ENCODE data around the gene CDKN2A. TPM values are rescaled to one million over a fixed set of nuclear protein-coding genes. Genes with fewer than 3 reads are reported as not detected.

The CDKN2A gene
- polyA plus RNA-seq, 1 experiment = 29.7 TPM

- TF ChIP-seq, protein P1, sequence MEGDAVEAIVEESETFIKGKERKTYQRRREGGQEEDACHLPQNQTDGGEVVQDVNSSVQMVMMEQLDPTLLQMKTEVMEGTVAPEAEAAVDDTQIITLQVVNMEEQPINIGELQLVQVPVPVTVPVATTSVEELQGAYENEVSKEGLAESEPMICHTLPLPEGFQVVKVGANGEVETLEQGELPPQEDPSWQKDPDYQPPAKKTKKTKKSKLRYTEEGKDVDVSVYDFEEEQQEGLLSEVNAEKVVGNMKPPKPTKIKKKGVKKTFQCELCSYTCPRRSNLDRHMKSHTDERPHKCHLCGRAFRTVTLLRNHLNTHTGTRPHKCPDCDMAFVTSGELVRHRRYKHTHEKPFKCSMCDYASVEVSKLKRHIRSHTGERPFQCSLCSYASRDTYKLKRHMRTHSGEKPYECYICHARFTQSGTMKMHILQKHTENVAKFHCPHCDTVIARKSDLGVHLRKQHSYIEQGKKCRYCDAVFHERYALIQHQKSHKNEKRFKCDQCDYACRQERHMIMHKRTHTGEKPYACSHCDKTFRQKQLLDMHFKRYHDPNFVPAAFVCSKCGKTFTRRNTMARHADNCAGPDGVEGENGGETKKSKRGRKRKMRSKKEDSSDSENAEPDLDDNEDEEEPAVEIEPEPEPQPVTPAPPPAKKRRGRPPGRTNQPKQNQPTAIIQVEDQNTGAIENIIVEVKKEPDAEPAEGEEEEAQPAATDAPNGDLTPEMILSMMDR (IDR thresholded peaks at IDR 0.05; ENCODE audit: low read depth, low read length) = no peak
- Histone ChIP-seq H3K27me3 (ENCODE audit: control insufficient read depth, insufficient read depth, low read length) (peaks cover 66% of the 10 kb centered on the region), H3K9me3 (ENCODE audit: control insufficient read depth, insufficient read depth, low read length) (peaks cover 9% of the 10 kb centered on the region), H3K27ac (ENCODE audit: low read depth, low read length) (no peak overlapping the region), H3K4me3 (ENCODE audit: low read depth, low read length) (peak overlapping the region; percentile 67)
- CTCF ChIA-PET = interaction anchor here (0.6 to 3.3 kb wide), 2 partner anchors 9 to 161 kb away, joined by 3 to 11 read pairs; no protein-coding TSS in a partner anchor
- POLR2A ChIA-PET = no interaction called here
- no peak for DNase-seq (ENCODE audit: low read depth, low spot score)
Observed at GRCh38 chr9:21974722-21975409, 19.3 kb downstream of the CDKN2A start.

DNA sequence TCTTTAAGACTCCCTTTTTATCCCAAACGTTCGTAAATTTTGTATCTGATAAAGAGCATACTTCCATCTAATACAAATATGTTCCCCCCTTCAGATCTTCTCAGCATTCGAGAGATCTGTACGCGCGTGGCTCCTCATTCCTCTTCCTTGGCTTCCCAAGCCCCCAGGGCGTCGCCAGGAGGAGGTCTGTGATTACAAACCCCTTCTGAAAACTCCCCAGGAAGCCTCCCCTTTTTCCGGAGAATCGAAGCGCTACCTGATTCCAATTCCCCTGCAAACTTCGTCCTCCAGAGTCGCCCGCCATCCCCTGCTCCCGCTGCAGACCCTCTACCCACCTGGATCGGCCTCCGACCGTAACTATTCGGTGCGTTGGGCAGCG lies 19.9 kb downstream of the CDKN2A start:
- TF ChIP-seq, protein P1 (IDR thresholded peaks at IDR 0.05; ENCODE audit: low read depth, low read length) = no peak
- POLR2A ChIA-PET = no interaction called here

GRCh38 chr9:21972361-21972760 lies 21.8 kb downstream of the CDKN2A start:
- Histone ChIP-seq H3K27me3 (ENCODE audit: control insufficient read depth, insufficient read depth, low read length) (peaks cover 77% of the 10 kb centered on the region), H3K9me3 (ENCODE audit: control insufficient read depth, insufficient read depth, low read length) (peaks cover 19% of the 10 kb centered on the region), H3K27ac (ENCODE audit: low read depth, low read length) (no peak overlapping the region), H3K4me3 (ENCODE audit: low read depth, low read length) (no peak overlapping the region)
- ChIA-PET CTCF (interaction anchor here (1.2 to 2.0 kb wide), 2 partner anchors 158 to 646 kb away, joined by 3 to 9 read pairs; no protein-coding TSS in a partner anchor), POLR2A (no interaction called here)
- DNase-seq (ENCODE audit: low read depth, low spot score) = no peak
- TF ChIP-seq, protein P1 (IDR thresholded peaks at IDR 0.05; ENCODE audit: low read depth, low read length) = no peak

More for the DNA sequence above, 19.9 kb downstream of the CDKN2A start:
- peak overlapping the region; percentile 67 for H3K4me3 ChIP-seq (ENCODE audit: low read depth, low read length)
- DNase-seq (ENCODE audit: low read depth, low spot score) = no peak
- peaks cover 9% of the 10 kb centered on the region for H3K9me3 ChIP-seq (ENCODE audit: control insufficient read depth, insufficient read depth, low read length)
- H3K27me3 ChIP-seq (ENCODE audit: control insufficient read depth, insufficient read depth, low read length) = peaks cover 72% of the 10 kb centered on the region
- CTCF ChIA-PET = interaction anchor here (0.6 to 1.5 kb wide), 2 partner anchors 8 to 34 kb away, joined by 3 to 6 read pairs; no protein-coding TSS in a partner anchor
- no peak overlapping the region for H3K27ac ChIP-seq (ENCODE audit: low read depth, low read length)

DNA sequence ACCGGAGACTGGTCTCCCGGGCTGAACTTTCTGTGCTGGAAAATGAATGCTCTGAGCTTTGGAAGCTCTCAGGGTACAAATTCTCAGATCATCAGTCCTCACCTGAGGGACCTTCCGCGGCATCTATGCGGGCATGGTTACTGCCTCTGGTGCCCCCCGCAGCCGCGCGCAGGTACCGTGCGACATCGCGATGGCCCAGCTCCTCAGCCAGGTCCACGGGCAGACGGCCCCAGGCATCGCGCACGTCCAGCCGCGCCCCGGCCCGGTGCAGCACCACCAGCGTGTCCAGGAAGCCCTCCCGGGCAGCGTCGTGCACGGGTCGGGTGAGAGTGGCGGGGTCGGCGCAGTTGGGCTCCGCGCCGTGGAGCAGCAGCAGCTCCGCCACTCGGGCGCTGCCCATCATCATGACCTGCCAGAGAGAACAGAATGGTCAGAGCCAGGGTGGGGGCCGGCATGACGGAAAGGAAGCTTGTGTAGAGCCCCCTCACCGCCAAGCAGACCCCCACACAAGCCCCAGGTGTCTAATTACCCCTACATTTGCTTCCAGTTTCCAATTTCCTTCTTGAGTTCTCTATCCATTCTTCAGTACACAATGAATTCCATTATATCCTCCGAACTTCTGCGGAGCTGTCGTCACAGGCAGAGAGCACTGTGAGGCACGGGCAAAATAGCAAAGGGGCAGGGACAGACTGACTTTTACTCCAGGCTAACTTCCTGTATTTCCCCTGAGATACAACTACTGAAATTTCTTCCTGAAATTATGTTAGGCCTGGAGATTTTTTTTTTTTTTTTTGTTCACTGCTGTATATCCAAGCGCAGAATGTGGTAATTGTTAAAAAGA lies 23.2 kb downstream of the CDKN2A start:
- TF ChIP-seq, protein P1 (IDR thresholded peaks at IDR 0.05; ENCODE audit: low read depth, low read length) = no peak
- H3K27me3 ChIP-seq (ENCODE audit: control insufficient read depth, insufficient read depth, low read length) = peaks cover 72% of the 10 kb centered on the region
- H3K27ac ChIP-seq (ENCODE audit: low read depth, low read length) = no peak overlapping the region
- H3K4me3 ChIP-seq (ENCODE audit: low read depth, low read length) = no peak overlapping the region
- ChIA-PET POLR2A (no interaction called here), CTCF (interaction anchor here (0.6 to 3.6 kb wide), 10 partner anchors 8 to 645 kb away, joined by 3 to 29 read pairs (median 3); partner anchors contain the start of gene CDKN2B)
- DNase-seq (ENCODE audit: low read depth, low spot score) = no peak
- H3K9me3 ChIP-seq (ENCODE audit: control insufficient read depth, insufficient read depth, low read length) = peaks cover 21% of the 10 kb centered on the region
